GM18526 (cell line): Measurements from ENCODE around the gene SCYGR8.

ENCODE experiments used
- POLR2A ChIP-seq: IDR thresholded peaks from 3 replicates; pipeline ENCODE4 v1.6.1; 2011; ENCODE audit not compliant: insufficient read length; ENCODE audit errors: extremely low read depth

Gene SCYGR8

GRCh38 chr2:227745594-227745993 lies at the start of gene SCYGR8:
SCYGR8 (plus strand) TSS chr2:227745894; CDS start chr2:227745894, 0 bp downstream.
- TF ChIP-seq POLR2A: no peak

GRCh38 chr2:227696990-227697679 lies 48.6 kb upstream of the SCYGR8 start:
- no peak for TF ChIP-seq POLR2A

GRCh38 chr2:227701556-227701955 lies 44.1 kb upstream of the SCYGR8 start:
- no peak for TF ChIP-seq POLR2A

- no peak for TF ChIP-seq POLR2A
Measured at GRCh38 chr2:227703280-227703732, 42.4 kb upstream of the SCYGR8 start.

- no peak for TF ChIP-seq POLR2A
Measured at GRCh38 chr2:227703961-227704360, 41.7 kb upstream of the SCYGR8 start.

GRCh38 chr2:227706859-227707258 lies 38.8 kb upstream of the SCYGR8 start:
- TF ChIP-seq POLR2A: no peak

- TF ChIP-seq POLR2A: no peak
Measured at GRCh38 chr2:227707390-227707789, 38.3 kb upstream of the SCYGR8 start.

GRCh38 chr2:227710986-227711385 lies 34.7 kb upstream of the SCYGR8 start:
- TF ChIP-seq POLR2A: no peak

GRCh38 chr2:227713291-227713690 lies 32.4 kb upstream of the SCYGR8 start:
- no peak for TF ChIP-seq POLR2A

GRCh38 chr2:227716501-227716900 lies 29.2 kb upstream of the SCYGR8 start:
- no peak for TF ChIP-seq POLR2A

GRCh38 chr2:227717687-227718567 lies 27.8 kb upstream of the SCYGR8 start, which contains the start of gene SLC19A3:
SLC19A3 (minus strand) TSS chr2:227718028; CDS start chr2:227702318, 15,710 bp downstream.
- TF ChIP-seq POLR2A: no peak

- no peak for TF ChIP-seq POLR2A
Measured at GRCh38 chr2:227719641-227720040, 26.1 kb upstream of the SCYGR8 start.

GRCh38 chr2:227720680-227721079 lies 25.0 kb upstream of the SCYGR8 start:
- no peak for TF ChIP-seq POLR2A

GRCh38 chr2:227724394-227725039 lies 21.2 kb upstream of the SCYGR8 start, which contains the start of gene SCYGR6:
SCYGR6 (minus strand) TSS chr2:227724757; CDS start chr2:227724757, 0 bp downstream.
- TF ChIP-seq POLR2A: no peak

- TF ChIP-seq POLR2A: no peak
Measured at GRCh38 chr2:227728035-227728434, 17.7 kb upstream of the SCYGR8 start, which contains the start of gene SCYGR7. SCYGR7 (plus strand) TSS chr2:227728335; CDS start chr2:227728335, 0 bp downstream.
